ENCODE data around the gene SLC13A5. TPM values are rescaled to one million over a fixed set of nuclear protein-coding genes. Genes with fewer than 3 reads are reported as not detected.

The SLC13A5 gene
- total RNA-seq, 2 experiments from 2014 or later, result not detected

- no peaks in the 10 kb centered on the region for H3K9me3 Mint-ChIP-seq
- Histone ChIP-seq H3K9me3 (ENCODE audit: control insufficient read depth in 1 of 2, insufficient read depth in 1 of 2, low read length in 2 of 2) (peaks cover 0 to 14% of the 10 kb centered on the region in 2 experiments), H3K27ac (ENCODE audit: low read depth in 1 of 2, low read length in 2 of 2) (no peak overlapping the region), H3K27me3 (ENCODE audit: control insufficient read depth in 1 of 2, insufficient read depth in 2 of 2, low read length in 2 of 2) (peaks cover 32 to 41% of the 10 kb centered on the region in 2 experiments), H3K4me1 (ENCODE audit: insufficient read depth, low read length) (peaks cover 11% of the 10 kb centered on the region), H3K4me3 (ENCODE audit: low read length) (no peak overlapping the region), H3K36me3 (ENCODE audit: insufficient read depth, low read length) (no peaks in the 10 kb centered on the region)
- H3K27me3 Mint-ChIP-seq, result peaks cover 87% of the 10 kb centered on the region
- H3K36me3 Mint-ChIP-seq (ENCODE audit: low read depth), result no peaks in the 10 kb centered on the region
- DNase-seq (no peak), ATAC-seq (ENCODE audit: poor library complexity) (no peak)
- H3K27ac Mint-ChIP-seq, result no peak overlapping the region
- intact Hi-C loops (cut with DNase I, micrococcal nuclease), result no loop called here
- peaks cover 14% of the 10 kb centered on the region for H3K4me1 Mint-ChIP-seq (ENCODE audit: low read depth)
- CTCF ChIA-PET, result no interaction called here
- TF ChIP-seq CTCF (IDR thresholded peaks at IDR 0.05), result no peak
- POLR2A ChIA-PET, result no interaction called here
- H3K4me3 Mint-ChIP-seq, result no peak overlapping the region
Observed at GRCh38 chr17:6710317-6710716, 2.9 kb downstream of the SLC13A5 start.

GRCh38 chr17:6708357-6708961 is 4.7 kb downstream of the SLC13A5 start:
- no peak overlapping the region for H3K4me3 Mint-ChIP-seq
- H3K27me3 Mint-ChIP-seq, result peaks cover 81% of the 10 kb centered on the region
- Histone ChIP-seq H3K9me3 (ENCODE audit: control insufficient read depth in 1 of 2, insufficient read depth in 1 of 2, low read length in 2 of 2) (peaks cover 0 to 4% of the 10 kb centered on the region in 2 experiments), H3K4me1 (ENCODE audit: insufficient read depth, low read length) (peaks cover 7% of the 10 kb centered on the region), H3K27ac (ENCODE audit: low read depth in 1 of 2, low read length in 2 of 2) (no peak overlapping the region), H3K36me3 (ENCODE audit: insufficient read depth, low read length) (no peaks in the 10 kb centered on the region), H3K27me3 (ENCODE audit: control insufficient read depth in 1 of 2, insufficient read depth in 2 of 2, low read length in 2 of 2) (peaks cover 23 to 39% of the 10 kb centered on the region in 2 experiments), H3K4me3 (ENCODE audit: low read length) (no peak overlapping the region)
- no peaks in the 10 kb centered on the region for H3K9me3 Mint-ChIP-seq
- H3K36me3 Mint-ChIP-seq (ENCODE audit: low read depth), result no peaks in the 10 kb centered on the region
- TF ChIP-seq CTCF (IDR thresholded peaks at IDR 0.05), result no peak
- CTCF ChIA-PET, result no interaction called here
- peaks cover 9% of the 10 kb centered on the region for H3K4me1 Mint-ChIP-seq (ENCODE audit: low read depth)
- no peak for DNase-seq
- ATAC-seq (ENCODE audit: poor library complexity), result no peak
- H3K27ac Mint-ChIP-seq, result no peak overlapping the region
- intact Hi-C loops (cut with DNase I, micrococcal nuclease), result no loop called here
- POLR2A ChIA-PET, result no interaction called here

GRCh38 chr17:6706996-6707395 is 6.2 kb downstream of the SLC13A5 start:
- H3K36me3 ChIP-seq (ENCODE audit: insufficient read depth, low read length), result no peaks in the 10 kb centered on the region
- DNase-seq, result no peak
- no peak overlapping the region for H3K4me3 Mint-ChIP-seq
- no peaks in the 10 kb centered on the region for H3K36me3 Mint-ChIP-seq (ENCODE audit: low read depth)
- intact Hi-C loops (cut with DNase I, micrococcal nuclease), result no loop called here
- H3K9me3 ChIP-seq (ENCODE audit: control insufficient read depth in 1 of 2, insufficient read depth in 1 of 2, low read length in 2 of 2), result no peaks in the 10 kb centered on the region
- no peak for ATAC-seq (ENCODE audit: poor library complexity)
- H3K27me3 ChIP-seq (ENCODE audit: control insufficient read depth in 1 of 2, insufficient read depth in 2 of 2, low read length in 2 of 2), result peaks cover 9 to 29% of the 10 kb centered on the region in 2 experiments
- no peak overlapping the region for H3K4me3 ChIP-seq (ENCODE audit: low read length)
- ChIA-PET POLR2A (no interaction called here), CTCF (no interaction called here)
- H3K4me1 ChIP-seq (ENCODE audit: insufficient read depth, low read length), result no peaks in the 10 kb centered on the region
- no peak overlapping the region for H3K27ac Mint-ChIP-seq
- H3K9me3 Mint-ChIP-seq, result no peaks in the 10 kb centered on the region
- no peaks in the 10 kb centered on the region for H3K4me1 Mint-ChIP-seq (ENCODE audit: low read depth)
- H3K27ac ChIP-seq (ENCODE audit: low read depth in 1 of 2, low read length in 2 of 2), result no peak overlapping the region
- TF ChIP-seq CTCF (IDR thresholded peaks at IDR 0.05), result no peak
- peaks cover 75% of the 10 kb centered on the region for H3K27me3 Mint-ChIP-seq
